A673 (cell line): Measurements from ENCODE around the gene NAGK.

ENCODE experiments used
- CTCF ChIP-seq: fragments of 300-800, 200-600 bp; sonication (generic); conservative IDR thresholded peaks from 2 replicates; pipeline ENCODE4 v1.5.1; 2017; ENCODE audit warnings: low read depth, mild to moderate bottlenecking, antibody characterized with exemption, low read length, moderate library complexity, mixed read lengths
- EZH2 ChIP-seq: fragments of 200-600 bp; sonication (generic); IDR thresholded peaks from 2 replicates; pipeline ENCODE4 v1.6.1; 2017; ENCODE audit warnings: borderline replicate concordance, low read depth, mild to moderate bottlenecking, mixed read lengths, antibody characterized with exemption, low read length; ENCODE audit not compliant: poor library complexity, severe bottlenecking

GRCh38 chr2:71068218-71069035 lies at the start of gene NAGK:
- TF ChIP-seq CTCF (no peak), EZH2 (no peak)
